GOT3 (cell line): ENCODE measurements around the gene ATRN.
"Not testable (repeated sequence)": the region's sequence is repeated elsewhere in the genome, so short reads cannot be mapped to it uniquely, and the experiment has no call there.

ENCODE experiments used
- DNase-seq: peaks from one replicate; lab custom pipeline; 2025; ENCODE audit warnings: mixed read lengths; lab: John Stamatoyannopoulos, UW

ATRN gene

DNA sequence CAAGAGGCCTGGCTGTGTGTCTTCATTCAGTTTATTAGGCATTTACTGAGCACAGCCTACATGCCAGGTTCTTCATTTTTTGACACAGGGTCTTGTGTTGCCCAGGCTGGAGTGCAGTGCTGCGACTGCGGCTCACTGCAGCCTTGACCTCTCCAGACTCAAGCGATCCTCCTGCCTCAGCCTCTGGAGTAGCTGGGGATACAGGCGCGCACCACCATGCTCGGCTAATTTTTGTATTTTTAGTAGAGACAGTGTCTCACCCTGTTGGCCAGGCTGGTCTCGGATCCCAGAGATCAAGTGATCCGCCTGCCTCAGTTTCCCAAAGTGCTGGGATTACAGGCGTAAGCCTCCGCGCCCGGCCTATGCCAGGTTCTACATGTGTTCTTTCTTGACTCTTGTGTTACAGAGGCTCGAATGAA lies 601 bp upstream of the ATRN start:
- no peak for DNase-seq

DNA sequence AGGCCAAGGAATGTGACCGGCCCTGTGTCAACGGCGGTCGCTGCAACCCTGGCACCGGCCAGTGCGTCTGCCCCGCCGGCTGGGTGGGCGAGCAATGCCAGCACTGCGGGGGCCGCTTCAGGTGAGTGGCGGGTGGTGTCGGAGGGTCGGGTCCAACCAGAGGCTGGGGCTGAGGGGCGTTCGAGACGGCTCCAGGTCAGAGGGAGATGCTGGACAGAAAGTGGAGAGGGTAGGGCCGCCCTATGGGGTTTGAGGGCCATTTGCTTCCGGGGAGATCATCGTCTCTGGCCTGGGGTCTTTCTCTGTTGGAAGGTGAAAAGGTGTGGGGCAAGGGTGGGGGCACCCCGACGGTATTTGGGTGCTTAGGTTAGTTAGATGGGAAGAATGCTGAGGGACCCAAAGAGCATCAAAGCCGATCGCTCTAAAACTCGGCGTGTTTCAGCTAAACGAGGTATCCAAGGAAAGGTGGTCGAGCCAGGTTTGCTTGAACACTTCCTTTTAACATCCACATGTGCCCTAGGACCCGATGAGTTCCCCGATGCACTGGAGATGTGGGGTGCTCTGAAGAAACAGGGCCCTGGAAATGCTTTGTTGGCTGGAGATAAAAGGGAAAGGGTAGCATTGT lies 691 bp downstream of the ATRN start:
- DNase-seq = no peak

DNA sequence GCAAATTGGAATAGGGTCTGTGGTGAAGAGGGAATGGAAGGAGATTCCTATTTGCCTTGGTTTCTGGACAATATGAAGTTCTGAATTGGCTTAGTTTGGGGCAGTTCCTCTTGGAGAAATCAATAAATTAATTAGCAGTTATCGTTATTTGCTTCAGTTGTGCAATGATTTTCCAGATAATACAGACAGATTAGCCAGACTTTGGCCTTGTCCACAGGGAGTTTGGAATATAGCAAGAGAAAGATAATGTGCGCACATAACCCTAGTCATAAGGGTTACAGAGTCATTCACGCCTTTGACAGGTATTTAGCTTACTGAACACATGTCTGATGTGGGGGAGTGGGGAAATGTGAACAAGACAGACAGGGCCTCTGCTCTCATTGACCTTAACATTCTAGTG lies 1.3 kb downstream of the ATRN start:
- no peak for DNase-seq

DNA sequence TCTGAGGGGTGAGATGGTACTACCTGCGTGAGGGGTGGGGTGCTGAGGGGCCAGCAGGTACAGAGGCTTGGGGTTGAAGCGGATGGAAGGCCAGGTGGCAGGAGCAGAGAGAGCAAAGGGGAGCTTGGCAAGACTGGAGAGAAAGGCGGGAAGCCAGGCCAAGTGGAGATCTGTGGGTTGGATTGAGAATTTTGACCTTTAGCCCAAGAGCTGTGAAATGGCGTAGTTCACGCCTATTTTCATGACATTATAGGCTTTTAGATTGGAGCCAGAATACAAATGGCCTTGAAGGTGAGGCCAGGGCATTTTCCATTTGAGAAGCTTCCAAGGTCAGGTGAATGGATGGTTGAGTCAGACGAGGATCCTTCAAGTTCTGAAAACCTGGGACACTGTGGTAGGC lies 2.5 kb downstream of the ATRN start:
- no peak for DNase-seq

DNA sequence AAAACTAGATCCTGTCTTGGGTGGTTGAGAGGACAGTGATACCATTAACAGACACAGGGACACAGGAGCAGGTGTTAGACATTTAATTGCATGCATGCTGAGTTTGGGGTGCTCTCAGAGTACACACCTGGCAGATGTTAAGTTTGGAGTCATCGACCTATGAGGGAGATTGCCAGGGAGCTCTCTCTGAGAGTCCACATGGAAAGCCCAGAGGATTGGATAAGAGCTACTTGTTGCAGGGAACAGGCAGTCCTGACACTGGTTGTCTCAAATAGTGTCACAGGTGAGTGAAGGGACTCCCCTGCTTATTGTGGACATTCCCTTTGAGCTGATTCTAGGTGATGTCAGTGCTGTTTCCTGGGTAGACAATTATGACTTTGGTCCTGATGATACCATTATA lies 3.1 kb downstream of the ATRN start:
- no peak for DNase-seq

DNA sequence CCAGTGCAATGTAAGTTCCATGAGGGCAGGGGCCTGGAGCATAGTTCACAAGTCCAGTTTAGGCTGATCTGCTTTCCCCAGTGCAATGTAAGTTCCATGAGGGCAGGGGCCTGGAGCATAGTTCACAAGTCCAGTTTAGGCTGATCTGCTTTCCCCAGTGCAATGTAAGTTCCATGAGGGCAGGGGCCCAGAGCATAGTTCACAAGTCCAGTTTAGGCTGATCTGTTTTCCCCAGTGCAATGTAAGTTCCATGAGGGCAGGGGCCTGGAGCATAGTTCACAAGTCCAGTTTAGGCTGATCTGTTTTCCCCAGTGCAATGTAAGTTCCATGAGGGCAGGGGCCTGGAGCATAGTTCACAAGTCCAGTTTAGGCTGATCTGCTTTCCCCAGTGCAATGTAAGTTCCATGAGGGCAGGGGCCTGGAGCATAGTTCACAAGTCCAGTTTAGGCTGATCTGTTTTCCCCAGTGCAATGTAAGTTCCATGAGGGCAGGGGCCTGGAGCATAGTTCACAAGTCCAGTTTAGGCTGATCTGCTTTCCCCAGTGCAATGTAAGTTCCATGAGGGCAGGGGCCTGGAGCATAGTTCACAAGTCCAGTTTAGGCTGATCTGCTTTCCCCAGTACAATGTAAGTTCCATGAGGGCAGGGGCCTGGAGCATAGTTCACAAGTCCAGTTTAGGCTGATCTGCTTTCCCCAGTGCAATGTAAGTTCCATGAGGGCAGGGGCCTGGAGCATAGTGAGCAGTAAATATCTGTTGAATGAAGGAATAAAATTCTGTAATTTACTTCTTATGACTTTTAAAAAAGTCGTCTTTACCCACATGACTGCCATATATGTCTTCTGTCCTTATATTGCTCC lies 6.4 kb downstream of the ATRN start:
- not testable (repeated sequence) for DNase-seq

DNA sequence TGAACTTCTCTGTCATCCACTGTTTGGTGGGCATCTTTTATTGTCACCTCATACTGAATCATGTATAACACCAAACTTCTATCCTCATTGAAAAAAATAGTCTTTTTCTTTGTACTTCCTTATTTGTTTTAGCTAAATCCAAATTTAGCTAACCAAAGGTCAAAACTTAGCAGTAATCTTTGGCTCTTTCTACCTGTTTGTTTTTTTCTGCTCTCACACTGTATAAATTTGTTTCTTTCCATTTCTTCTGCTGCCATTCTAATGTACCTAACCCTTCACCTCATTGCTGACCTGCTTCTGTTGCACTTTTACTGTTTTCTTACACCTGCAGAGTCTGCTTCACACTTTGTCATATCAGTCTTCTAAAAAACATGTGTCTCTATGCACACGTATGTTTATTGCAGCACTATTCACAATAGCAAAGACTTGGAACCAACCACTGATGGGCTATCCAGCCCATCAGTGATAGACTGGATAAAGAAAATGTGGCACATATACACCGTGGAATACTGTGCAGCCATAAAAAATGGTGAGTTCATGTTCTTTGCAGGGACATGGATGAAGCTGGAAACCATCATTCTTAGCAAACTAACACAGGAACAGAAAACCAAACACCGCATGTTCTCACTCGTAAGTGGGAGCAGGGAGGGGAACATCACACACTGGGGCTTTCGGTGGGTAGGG lies 7.2 kb downstream of the ATRN start:
- no peak for DNase-seq

DNA sequence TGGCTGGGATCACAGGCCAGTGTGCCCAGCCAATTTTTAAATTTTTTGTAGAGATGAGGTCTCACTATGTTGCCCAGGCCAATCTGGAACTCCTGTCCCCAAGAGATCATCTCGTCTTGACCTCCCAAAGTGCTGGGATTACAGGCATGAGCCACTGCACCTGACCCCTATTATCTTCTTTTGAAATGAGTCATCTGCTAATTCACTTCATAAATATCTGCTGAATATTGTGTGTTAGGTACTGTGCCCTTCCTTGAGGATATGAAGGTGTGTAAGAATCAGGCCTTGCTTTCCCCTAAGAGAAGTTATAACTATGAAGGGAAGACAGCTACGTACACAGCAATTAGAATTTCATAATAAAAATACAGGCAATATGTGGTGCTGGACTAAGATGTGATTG lies 8.2 kb downstream of the ATRN start:
- no peak for DNase-seq

DNA sequence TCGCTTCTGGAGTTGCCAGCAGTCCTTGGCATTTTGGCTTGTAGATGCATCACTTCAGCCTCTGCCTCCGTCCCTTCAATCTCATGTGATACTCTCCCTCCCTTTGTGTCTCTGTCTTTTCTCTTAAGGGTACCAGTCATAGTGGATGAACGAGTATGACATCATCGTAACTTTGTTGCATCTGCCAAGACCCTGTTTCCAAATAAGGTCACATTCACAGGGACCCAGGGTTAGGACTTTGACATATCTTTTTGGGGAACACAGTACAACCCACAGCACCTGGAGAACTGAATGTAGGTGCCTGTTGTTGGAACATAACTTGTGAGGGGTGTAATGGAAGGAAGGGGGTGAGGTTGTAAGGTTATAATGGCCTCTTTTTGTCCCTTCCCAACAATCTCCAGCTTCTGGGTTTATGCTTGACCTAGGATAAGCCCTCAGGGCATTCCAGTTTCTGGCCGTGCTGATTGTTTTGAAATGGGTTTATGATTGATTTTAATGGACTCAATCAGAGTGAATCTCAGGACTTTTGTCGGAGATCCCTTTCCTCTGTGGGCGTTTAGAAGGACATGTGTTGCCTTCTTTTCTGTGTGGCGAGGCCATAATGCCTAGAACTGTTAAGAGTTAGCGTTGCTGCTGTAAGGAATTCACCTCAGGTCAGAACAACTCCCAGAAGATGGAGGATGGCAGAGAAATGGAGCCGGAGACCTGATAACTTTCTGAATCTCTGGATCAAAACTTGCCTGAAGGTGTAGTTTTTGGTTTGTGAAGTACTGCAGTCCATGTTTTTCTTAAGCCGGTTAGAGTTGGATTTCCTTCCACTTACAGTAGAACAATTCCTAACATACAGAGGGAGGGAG lies 9.2 kb downstream of the ATRN start:
- DNase-seq = no peak

DNA sequence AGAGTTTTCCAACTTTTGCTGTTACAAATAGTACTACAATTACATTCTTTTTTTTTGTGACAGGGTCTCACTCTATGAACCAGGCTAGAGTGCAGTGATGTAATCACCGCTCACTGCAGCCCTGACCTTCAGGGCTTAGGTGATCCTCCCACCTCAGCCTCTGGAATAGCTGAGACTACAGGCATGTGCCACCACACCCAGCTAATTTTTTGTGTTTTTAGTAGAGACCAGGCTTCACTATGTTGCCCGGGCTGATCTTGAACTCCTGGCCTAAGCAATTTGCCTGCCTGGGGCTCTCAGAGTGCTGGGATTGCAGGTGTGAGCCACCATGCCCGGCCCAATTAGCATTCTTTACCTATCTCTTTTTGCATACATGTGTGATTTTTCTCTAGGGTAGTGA lies 12.5 kb downstream of the ATRN start:
- DNase-seq = no peak

DNA sequence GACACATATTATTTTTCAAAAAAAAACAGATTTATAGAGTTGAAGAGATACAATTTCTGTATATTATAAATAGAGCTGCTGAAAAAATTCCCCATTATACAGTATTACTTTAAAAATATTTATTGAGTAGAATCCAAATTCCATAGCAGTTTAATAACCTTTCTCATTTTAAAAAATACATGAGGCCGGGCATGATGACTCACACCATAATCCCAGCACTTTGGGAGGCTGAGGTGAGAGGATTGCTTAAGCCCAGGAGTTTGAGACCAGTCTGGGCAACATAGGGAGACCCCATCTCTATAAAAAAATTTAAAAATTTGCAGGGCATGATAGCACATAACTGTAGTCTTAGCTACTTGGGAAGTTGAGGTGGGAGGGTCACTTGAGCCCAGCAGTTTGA lies 13.0 kb downstream of the ATRN start:
- DNase-seq = no peak

DNA sequence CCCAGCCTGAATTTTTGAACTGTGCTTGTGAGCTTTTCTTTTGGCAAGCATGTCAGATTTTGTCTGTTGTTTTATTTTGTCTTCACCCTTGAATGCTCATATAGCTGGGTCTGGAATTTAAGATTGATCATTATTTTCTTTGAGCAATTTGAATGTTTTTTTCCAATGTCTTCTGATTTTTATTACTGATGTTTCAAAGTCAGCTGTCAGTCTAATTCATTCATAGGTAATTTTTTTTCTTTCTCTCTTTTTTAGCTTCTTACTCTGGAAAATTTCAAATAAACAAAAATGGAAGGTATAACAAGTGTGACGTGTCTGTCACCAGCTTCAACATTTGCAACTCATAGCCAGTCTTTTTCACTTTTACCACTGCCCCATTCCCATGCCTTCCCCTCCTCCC lies 15.1 kb downstream of the ATRN start:
- DNase-seq = no peak

DNA sequence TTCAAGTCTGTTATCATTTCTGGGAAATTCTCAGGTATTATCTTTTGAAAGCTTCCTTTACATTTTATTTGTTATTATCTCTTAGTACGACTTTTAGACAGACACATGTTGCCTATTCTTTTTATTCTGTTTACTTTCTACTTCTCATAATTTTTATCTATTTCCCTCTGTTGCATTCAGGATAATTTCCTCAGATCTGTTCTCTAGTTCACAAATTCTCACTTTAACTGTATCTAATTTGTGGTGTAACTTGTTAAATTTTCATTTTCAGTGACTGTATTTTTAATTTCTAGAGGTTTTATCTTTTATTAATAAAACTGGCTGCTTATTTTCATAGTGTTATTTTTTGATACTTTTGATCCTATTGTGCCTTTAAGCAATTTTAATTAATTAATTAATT lies 16.0 kb downstream of the ATRN start:
- DNase-seq = no peak

DNA sequence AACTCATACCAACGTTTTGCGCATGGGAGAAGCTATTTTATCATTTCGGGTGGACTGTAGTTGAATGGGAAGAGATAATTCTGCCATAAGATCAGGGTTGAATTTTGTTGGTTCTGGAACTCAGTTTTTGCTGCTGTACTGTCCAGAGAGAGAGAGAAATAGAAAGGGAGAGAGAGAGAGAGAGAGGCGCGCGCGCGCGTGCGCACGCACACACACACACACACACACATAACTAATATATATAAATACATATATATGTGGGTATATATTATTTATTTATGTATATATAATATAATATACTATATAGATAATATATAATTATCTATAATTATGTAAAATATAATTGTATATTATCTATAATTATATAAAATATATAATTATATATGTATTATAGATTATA lies 21.9 kb downstream of the ATRN start:
- DNase-seq = no peak

DNA sequence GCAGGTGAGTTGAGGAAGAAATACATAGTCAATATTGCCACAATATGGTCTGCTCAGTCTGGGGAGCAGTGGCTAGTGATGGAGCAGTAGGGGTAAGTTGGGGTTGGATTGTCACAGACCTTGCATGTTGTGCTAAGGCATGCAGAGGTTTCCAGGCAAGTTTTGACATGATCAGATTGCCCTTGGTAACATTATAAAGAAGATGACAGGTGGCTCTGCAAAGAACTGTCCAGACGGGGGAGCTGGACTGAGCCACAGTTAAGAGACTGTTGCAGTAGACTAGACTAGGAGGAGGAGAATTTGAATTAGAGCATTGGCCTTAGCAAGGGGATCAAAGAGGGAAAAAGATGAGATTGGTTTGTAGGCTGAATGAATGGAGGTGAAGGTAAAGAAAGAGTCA lies 23.4 kb downstream of the ATRN start:
- no peak for DNase-seq

DNA sequence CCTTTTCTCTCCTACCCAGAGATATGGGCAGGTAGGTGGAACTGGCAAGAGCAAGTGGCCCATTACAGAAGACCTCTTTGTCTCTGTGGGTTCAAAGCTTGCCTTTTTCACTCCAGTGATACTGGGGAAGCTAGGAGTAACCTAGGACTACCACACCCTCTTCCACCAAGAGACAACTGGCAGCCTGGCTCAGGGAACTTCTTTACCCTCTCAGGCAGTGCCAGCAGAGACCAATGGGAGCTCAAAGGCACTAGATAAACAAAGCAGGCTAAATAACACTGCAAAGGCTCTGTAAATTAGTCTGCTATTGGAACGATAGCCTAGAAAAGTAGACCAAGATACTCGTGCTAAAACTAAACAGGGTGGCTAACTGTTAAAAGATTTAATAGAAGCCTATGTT lies 32.1 kb downstream of the ATRN start:
- no peak for DNase-seq

DNA sequence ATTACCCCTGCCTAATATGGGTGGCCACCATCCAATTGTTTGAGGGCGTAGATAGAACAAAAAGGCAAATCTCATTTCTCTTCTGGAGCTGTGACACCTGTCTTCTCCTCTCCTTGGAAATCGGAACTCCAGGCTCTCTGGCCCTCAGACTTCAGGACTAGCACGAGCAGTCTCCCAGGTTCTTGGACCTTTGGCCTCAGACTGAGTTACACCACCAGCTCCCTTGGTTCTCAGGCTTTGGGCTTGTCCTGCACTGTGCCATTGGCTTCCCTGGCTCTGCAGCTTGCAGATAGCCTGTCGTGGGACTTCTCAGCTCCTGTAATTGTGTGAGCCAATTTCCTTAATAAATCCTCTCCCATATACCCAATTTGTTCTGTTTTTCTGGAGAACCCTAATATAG lies 34.3 kb downstream of the ATRN start:
- no peak for DNase-seq

DNA sequence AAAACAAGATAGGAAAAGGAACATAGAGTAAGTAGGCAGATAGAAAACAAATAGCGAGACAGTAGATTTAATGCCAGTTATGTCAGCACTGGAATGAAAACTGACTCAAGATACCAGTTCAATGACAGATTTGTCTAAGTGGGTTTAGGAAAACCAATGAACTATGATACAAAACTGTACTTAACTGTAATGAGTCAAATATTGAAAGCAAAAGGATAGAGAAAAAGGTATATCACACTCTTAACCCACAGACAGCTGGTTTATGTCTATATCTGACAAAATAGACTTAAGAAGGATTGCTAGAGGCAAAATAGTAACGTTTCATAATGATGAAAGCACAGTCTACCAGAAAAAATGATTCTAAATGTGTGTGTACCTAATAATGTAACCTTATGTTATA lies 38.2 kb downstream of the ATRN start:
- no peak for DNase-seq

DNA sequence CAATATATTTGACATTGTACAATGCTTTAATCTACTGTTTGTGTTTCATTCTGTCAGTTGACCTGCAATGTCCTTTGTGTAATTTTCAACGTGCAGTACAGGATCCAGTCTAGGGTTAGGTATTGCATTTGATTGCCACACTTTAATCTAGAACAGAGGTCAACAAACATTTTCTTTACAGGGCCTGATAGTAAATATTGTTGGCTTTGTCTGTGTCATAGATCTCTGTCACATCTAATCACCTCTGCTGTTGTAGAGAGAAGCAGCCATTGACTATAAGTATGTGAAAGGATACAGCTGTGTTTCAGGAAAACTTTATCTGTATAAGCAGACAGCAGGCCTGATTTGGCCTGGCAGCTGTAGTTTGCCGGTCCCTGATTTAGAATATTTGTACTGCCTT lies 39.3 kb downstream of the ATRN start:
- DNase-seq = no peak

DNA sequence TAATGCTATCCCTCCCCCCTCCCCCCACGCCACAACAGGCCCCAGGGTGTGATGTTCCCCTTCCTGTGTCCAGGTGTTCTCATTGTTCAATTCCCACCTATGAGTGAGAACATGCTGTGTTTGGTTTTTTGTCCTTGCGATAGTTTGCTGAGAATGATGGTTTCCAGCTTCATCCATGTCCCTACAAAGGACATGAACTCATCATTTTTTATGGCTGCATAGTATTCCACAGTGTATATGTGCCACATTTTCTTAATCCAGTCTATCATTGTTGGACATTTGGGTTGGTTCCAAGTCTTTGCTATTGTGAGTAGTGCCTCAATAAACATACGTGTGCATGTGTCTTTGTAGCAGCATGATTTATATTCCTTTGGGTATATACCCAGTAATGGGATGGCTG lies 41.4 kb downstream of the ATRN start:
- not testable (repeated sequence) for DNase-seq

DNA sequence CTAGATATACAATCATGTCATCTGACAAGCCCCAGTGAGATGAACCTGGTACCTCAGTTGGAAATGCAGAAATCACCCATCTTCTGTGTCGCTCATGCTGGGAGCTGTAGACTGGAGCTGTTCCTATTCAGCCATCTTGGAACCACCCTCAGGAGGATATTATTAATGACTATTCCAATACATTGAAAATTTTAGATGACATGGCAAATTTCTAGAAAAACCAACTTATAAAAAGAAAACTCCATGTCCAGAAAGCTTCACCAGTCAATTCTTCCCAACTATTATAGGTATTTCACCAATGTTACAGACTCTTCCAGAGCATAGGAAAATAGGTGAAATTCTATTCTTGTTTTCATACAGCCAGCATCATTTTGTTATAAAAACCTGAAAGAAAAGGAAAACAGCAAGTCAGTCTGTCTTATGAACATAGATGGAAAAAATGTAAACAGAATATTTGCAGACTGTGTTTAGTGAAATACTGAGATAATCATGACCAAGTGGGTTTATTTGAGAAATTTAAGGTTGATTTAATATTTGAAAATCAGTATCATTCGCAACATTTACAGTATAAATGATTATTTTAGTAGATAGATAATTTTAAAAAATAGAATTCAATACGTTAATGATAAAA lies 43.3 kb downstream of the ATRN start:
- DNase-seq = no peak
